ENCODE results near the gene DOCK2.

DNA sequence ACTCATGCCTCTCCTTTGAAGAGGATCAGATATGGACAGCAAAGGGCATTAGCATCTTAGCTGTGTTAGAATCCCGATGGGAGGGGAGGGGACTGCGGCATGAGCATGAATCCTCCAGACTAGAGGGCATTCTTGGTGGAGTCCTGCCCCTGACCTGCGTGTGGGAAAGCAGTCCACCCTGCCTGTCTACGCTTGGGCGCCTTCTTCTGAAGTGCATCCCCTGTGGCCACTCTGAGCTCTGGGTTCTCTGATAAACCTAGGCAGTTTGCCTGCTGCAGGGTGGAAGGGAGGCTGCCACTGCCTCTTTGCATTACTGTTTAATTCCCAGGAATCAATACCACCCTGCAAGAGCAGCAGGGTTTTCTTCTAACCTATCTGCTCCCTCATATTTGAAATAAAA is 173.9 kb downstream of the DOCK2 start:
- TF ChIP-seq, protein P1, sequence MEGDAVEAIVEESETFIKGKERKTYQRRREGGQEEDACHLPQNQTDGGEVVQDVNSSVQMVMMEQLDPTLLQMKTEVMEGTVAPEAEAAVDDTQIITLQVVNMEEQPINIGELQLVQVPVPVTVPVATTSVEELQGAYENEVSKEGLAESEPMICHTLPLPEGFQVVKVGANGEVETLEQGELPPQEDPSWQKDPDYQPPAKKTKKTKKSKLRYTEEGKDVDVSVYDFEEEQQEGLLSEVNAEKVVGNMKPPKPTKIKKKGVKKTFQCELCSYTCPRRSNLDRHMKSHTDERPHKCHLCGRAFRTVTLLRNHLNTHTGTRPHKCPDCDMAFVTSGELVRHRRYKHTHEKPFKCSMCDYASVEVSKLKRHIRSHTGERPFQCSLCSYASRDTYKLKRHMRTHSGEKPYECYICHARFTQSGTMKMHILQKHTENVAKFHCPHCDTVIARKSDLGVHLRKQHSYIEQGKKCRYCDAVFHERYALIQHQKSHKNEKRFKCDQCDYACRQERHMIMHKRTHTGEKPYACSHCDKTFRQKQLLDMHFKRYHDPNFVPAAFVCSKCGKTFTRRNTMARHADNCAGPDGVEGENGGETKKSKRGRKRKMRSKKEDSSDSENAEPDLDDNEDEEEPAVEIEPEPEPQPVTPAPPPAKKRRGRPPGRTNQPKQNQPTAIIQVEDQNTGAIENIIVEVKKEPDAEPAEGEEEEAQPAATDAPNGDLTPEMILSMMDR (IDR thresholded peaks at IDR 0.05) = no peak
- TF ChIP-seq POLR2A (IDR thresholded peaks at IDR 0.05) = no peak
